ENCODE measurements around the gene PDILT.
"Not testable (repeated sequence)": the region's sequence is repeated elsewhere in the genome, so short reads cannot be mapped to it uniquely, and the experiment has no call there.

The PDILT gene

GRCh38 chr16:20355114-20355782 is 49.3 kb downstream of the PDILT start:
- DNase-seq, result no peak

DNA sequence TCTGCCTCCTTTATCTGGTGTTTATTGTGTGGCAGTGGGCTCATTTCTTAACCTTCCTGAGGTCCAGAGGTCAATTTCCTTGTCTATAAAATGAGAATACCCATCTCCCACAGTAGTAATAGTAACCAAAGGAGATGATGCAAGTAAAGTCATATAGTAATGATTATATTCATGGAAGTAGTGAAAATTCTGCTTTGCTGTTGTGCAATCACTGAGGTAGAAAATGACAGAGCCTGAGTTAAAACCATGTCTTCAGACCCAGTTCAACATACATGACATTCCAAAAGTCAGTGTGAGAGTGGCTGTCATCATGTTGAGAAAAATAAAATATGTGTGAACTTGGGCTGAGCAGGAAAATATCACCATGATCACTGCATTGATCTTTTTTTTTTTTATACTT is 51.2 kb downstream of the PDILT start:
- DNase-seq, result no peak

DNA sequence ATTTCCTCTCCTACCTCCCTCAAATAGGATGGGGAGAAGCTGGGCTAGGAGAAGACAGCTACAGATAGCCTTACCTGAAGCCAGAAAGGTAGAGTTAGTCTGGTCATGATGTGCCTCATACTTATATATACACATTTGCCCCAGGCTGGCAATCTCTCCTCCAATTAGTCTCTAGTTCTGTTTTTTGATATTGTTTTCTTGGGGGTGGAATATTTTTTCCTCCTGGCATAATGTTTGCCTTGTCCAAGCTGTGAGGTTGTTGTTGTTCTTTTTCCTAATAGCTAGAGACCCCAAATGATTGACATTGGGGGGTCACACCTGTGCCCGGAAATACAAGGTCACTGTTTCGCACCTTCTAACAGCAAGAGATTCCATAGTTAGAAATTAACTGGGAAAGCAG is 51.9 kb downstream of the PDILT start, which contains the start of gene UMOD:
TSS of gene UMOD (minus strand) at position 101 of the 400 bp plus-strand sequence. CDS start 1,978 bp downstream, outside the sequence.
- DNase-seq, result no peak

DNA sequence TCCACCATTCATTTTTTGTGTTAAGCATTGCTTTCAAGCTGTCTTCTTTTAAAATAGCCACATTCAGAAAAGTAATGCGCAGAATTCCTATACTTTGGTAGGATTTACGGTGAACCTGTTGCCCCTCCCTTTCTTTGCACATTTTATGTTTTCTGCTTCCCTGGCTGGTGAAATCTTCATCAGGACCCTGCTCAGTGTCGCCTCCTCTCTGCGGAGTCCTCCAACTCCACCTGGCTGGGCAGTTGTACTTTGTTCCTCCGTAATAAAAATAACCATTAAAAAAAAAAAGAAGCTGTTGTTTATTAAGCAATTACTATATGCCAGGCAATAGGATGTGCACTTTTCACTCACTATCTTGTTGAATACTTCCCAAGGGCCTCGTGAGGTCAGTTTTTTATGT is 54.9 kb downstream of the PDILT start:
- no peak for DNase-seq

GRCh38 chr16:20348365-20349185 is 56.0 kb downstream of the PDILT start:
- DNase-seq, result no peak

DNA sequence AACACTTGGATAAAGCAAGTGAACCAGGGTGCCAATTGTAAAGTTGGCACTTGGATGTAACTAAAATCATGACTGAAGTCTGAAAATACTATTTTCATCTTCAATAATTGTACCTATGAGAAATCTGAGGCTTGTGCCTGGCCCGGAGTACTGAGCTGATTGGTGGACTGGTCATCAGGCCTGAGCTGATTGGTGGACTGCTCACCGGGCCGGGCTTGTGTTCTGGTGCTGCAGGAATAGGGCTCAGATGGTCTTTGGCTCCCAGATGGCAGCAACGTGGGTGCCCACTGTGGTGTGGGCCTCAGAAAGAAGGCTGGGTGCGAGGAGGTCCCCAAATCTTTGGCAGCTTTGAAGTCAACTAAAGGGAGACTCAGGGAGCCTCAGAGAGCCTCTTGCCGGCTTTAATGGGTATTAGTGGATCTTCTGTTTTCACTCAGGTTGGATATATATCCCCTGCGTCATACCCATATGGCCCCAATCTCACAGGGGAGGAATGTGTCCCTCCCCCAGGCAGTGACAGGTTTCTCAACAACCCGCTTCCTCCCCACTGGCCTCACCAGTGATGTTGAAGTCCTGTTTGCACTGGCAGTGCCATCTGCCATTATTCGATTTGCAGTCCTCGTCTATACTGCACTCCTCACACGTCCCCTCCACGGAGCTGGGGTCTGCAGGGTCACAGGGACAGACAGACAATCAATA is 56.7 kb downstream of the PDILT start:
- no peak for DNase-seq

DNA sequence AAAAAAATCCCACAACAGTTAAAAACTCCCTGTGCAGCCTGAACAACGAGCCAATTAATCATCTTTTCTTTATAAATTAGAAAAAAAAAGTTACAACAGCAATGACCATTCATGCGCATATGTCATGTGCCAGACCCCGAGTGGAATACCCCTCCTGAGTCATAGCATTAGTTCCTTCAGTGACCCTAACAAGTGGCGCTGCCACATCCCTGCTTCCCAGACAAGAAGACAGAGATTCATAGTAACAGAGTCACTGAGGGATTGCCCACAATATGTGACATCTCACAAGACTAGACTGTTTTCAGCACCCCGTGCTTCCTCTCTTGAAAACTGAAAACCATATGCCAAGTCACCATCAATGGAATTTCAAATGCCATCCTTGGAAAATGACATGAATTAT is 59.9 kb downstream of the PDILT start:
- DNase-seq, result no peak

DNA sequence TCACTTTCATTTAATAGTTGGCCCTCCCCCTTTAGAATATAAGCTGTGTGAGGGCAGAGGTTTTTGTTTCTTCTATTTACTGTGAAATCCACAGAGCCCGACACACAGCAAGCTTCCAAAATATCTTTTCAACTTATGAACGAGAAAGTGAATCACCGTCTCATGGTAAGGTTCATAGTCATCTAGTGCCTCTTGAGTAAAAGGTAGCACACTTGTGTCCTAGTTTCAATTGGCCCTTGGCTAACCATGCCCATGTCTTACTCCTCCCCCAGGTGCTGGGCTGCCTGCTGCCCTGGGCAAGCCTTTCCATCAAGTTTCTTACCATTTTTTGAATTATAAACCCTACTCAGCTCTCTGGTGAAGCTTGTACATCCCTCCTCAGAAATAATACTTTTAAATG is 64.8 kb downstream of the PDILT start:
- no peak for DNase-seq

DNA sequence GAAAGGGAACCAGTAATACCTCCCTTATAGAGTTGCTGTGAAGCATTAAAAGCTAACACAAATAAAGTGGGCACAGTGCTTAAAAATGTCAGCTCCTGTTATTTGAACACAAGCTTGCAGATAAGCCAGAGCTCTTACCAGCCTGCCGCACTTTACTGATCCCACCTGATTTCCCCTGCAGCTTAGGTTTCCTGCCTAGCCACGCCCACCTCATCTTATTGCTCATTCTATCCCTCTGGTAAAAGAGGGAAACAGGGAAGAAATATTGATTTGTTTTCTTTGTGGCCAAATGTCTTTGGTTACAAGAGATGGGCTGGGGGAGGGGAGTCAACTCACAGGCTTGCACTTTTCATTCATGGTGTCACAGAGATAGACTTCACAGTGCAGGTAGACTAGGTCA is 67.6 kb downstream of the PDILT start:
- no peak for DNase-seq

GRCh38 chr16:20334396-20334795 is 70.1 kb downstream of the PDILT start:
- DNase-seq, result no peak

GRCh38 chr16:20333120-20333519 is 71.4 kb downstream of the PDILT start:
- DNase-seq, result no peak

GRCh38 chr16:20332411-20332810 is 72.1 kb downstream of the PDILT start:
- no peak for DNase-seq

GRCh38 chr16:20331635-20332034 is 72.9 kb downstream of the PDILT start:
- no peak for DNase-seq

- no peak for DNase-seq
Measured at GRCh38 chr16:20329392-20330138, 75.0 kb downstream of the PDILT start.

GRCh38 chr16:20327444-20328041 is 77.0 kb downstream of the PDILT start, which contains the start of gene GP2:
GP2 (minus strand) TSS chr16:20327513; CDS start chr16:20326431, 1,082 bp downstream.
- DNase-seq, result no peak

- DNase-seq, result no peak
Measured at GRCh38 chr16:20326321-20326720, 78.2 kb downstream of the PDILT start.

GRCh38 chr16:20325005-20325404 is 79.5 kb downstream of the PDILT start:
- DNase-seq, result no peak

- no peak for DNase-seq
Measured at GRCh38 chr16:20323591-20324117, 80.9 kb downstream of the PDILT start.

- DNase-seq, result no peak
Measured at GRCh38 chr16:20322696-20323095, 81.8 kb downstream of the PDILT start.

DNA sequence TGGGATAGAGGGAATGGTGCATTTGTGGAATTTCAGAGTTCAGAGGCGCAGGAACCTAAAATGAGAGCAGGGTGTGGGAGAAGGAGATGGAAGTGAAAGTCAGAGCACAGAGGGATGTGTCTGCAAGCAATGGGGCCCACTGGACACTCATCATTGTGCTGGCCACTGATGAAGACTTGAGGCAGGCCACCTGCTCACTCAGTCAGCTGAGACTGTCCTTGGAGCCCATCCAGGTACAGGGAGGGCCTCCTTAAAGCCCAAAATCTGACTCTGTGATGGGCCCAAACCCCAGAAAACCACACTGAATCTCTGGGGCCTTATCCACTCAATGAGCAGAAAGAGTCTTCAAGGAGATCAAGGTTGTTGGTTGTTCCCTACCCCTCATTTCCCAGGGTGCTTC is 82.9 kb downstream of the PDILT start:
- DNase-seq, result no peak

DNA sequence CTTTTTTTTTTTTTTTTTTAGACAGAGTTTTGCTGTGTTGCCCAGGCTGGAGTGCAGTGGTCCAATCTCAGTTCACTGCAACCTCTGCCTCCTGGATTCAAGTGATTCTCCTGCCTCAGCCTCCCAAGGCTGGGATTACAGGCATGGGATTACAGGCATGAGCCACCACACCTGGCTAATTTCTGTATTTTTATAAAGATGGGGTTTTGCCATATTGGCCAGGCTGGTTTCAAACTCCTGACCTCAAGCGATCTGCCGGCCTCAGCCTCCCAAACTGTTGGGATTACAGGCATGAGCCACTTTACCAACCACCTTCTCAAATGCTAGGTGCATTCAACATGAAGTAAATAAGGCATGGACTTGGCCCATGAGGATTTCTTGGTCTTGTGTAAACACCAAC is 83.5 kb downstream of the PDILT start:
- DNase-seq, result not testable (repeated sequence)

DNA sequence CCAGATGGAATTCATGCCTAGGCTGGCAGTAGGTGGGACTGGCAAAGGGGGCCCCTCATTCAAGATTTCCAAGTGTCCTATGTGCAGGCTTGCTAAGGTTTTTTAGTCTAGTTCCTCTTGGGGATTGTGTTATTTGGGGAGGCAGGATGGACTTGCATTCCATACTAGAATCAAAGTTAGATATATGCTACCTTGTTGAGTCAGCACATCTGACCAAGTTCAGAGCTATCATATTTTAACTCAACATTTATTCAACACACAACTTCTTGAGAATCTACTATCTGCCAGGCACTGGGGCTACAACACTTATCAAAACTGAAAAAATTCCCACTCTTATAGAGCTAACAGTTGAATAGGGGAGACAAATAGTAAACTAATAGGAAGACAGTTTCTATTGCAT is 83.9 kb downstream of the PDILT start:
- no peak for DNase-seq

All from activated naive CD4-positive, alpha-beta T cell treated with anti-CD3 and anti-CD28 coated beads, Interleukin-2, amount 50 U/mL, for 16 hours (primary cell).